Keratinocyte (primary cell): Measurements from ENCODE around the gene AMBRA1. TPM values are rescaled to one million over a fixed set of nuclear protein-coding genes. Genes with fewer than 3 reads are reported as not detected.

Experiments
- DNase-seq: peaks from one replicate; pipeline ENCODE4 v3.0.0-alpha.2; 2011; ENCODE audit warnings: low read depth, missing footprints, low spot score
- FAIRE-seq: peaks from 2 replicates; lab custom pipeline; 2011; peaks lifted over from hg19 to GRCh38; lab: Jason Lieb, UNC
- H2AFZ ChIP-seq: 2 replicates; pipeline ENCODE4 v1.6.0; 2012; ENCODE audit warnings: low read length, control low read depth, inconsistent platforms; ENCODE audit not compliant: control insufficient read depth
- H3K27ac ChIP-seq: 2 replicates; pipeline ENCODE4 v1.5.1; 2011; ENCODE audit warnings: low read length; ENCODE audit not compliant: control insufficient read depth, insufficient read depth
- H3K27me3 ChIP-seq: 3 replicates; pipeline ENCODE4 v1.6.0; 2011; ENCODE audit warnings: low read length; ENCODE audit not compliant: control insufficient read depth, insufficient read depth; ENCODE audit errors: extremely low read depth
- H3K36me3 ChIP-seq, 2 experiments: 2 replicates in 1 of 2; 3 replicates in 1 of 2; pipeline ENCODE4 v1.5.1; 2011; ENCODE audit warnings: low read length in 2 of 2, mild to moderate bottlenecking in 1 of 2; ENCODE audit not compliant: control insufficient read depth in 2 of 2, insufficient read depth in 2 of 2; ENCODE audit errors: extremely low read depth in 1 of 2
- H3K4me1 ChIP-seq: 3 replicates; pipeline ENCODE4 v1.5.1; 2011; ENCODE audit warnings: low read length; ENCODE audit not compliant: control insufficient read depth, insufficient read depth; ENCODE audit errors: extremely low read depth
- H3K4me2 ChIP-seq: 3 replicates; pipeline ENCODE4 v1.6.0; 2011; ENCODE audit warnings: low read depth, low read length; ENCODE audit not compliant: control insufficient read depth, insufficient read depth; ENCODE audit errors: extremely low read depth
- H3K4me3 ChIP-seq, 3 experiments: fragments of 200-600 bp in 1 of 3; sonication (generic) in 1 of 3; 2 replicates in 2 of 3; 3 replicates in 1 of 3; pipeline ENCODE4 v1.5.1; 2011 to 2016; ENCODE audit warnings: low read length in 3 of 3, mild to moderate bottlenecking in 3 of 3, control low read depth in 2 of 3, inconsistent platforms in 1 of 3, low read depth in 1 of 3, mixed read lengths in 1 of 3, mixed run types in 1 of 3, moderate library complexity in 1 of 3; ENCODE audit not compliant: control insufficient read depth in 2 of 3, insufficient read depth in 2 of 3; ENCODE audit errors: extremely low read depth in 1 of 3
- H3K79me2 ChIP-seq: 2 replicates; pipeline ENCODE4 v1.6.0; 2012; ENCODE audit warnings: low read length; ENCODE audit not compliant: control insufficient read depth, insufficient read depth
- H3K9ac ChIP-seq: 3 replicates; pipeline ENCODE4 v1.6.0; 2011; ENCODE audit warnings: low read length; ENCODE audit not compliant: control insufficient read depth, insufficient read depth; ENCODE audit errors: extremely low read depth
- H3K9me1 ChIP-seq: 3 replicates; pipeline ENCODE4 v1.6.0; 2011; ENCODE audit warnings: low read length; ENCODE audit not compliant: control insufficient read depth, insufficient read depth; ENCODE audit errors: extremely low read depth
- H3K9me3 ChIP-seq: 2 replicates; pipeline ENCODE4 v1.5.1; 2012; ENCODE audit warnings: low read depth, low read length; ENCODE audit not compliant: control insufficient read depth
- H4K20me1 ChIP-seq: 3 replicates; pipeline ENCODE4 v1.6.0; 2011; ENCODE audit warnings: low read length; ENCODE audit not compliant: control insufficient read depth, insufficient read depth; ENCODE audit errors: extremely low read depth
- CTCF ChIP-seq, 3 experiments: IDR thresholded peaks in 1 of 3; conservative IDR thresholded peaks in 1 of 3; optimal IDR thresholded peaks in 1 of 3; 2 replicates in 2 of 3; 3 replicates in 1 of 3; pipeline versions ENCODE3 to v1.5.1; 2011; ENCODE audit warnings: low read length in 3 of 3, mild to moderate bottlenecking in 3 of 3, moderate library complexity in 2 of 3, control low read depth in 1 of 3, inconsistent platforms in 1 of 3; ENCODE audit not compliant: insufficient read depth in 2 of 3; ENCODE audit errors: extremely low read depth in 1 of 3
- EZH2 ChIP-seq: IDR thresholded peaks from one replicate; pipeline ENCODE4 v1.6.1; 2012; ENCODE audit warnings: inconsistent platforms, mild to moderate bottlenecking, low read length, moderate library complexity
- dilution Hi-C: fragments of 300-500 bp; cut with MboI; formaldehyde crosslinking; loops from one replicate; pipeline ENCODE4 v1.7.0; 2020; ENCODE audit warnings: low sequenced_read_pairs; ENCODE audit not compliant: extremely low pct_ligation_motif_present
- polyA plus RNA-seq, 5 experiments: library from polyadenylated mRNA; depleted of rRNA in 3 of 5; stranded (reverse) in 3 of 5; stranded (forward) in 1 of 5; unstranded in 1 of 5; fragments of >200 nt; gene quantifications; 1 replicate in 1 of 5; 2 replicates in 3 of 5; 3 replicates in 1 of 5; pipeline versions ENCODE4 v1.2.1 to v1.2.3, GENCODE V29; 2011 to 2012; ENCODE audit warnings: missing spikeins in 2 of 5, low read depth in 1 of 5, low replicate concordance in 1 of 5

The AMBRA1 gene
- polyA plus RNA-seq, 1 donor (not counting 4 experiments of a cell fraction or from before 2014, with no cell fraction given): 10.5 TPM

- no peaks in the 10 kb centered on the region for H3K4me1 ChIP-seq
- H3K9me1 ChIP-seq: no peaks in the 10 kb centered on the region
- H3K27me3 ChIP-seq: no peaks in the 10 kb centered on the region
- H4K20me1 ChIP-seq: peaks cover 5% of the 10 kb centered on the region
- H3K27ac ChIP-seq: no peak overlapping the region
- H3K36me3 ChIP-seq: peaks cover 18 to 26% of the 10 kb centered on the region in 2 experiments
- no peak for FAIRE-seq
- H3K4me3 ChIP-seq: no peak overlapping the region
- DNase-seq: no peak
- dilution Hi-C loops: no loop called here
- TF ChIP-seq EZH2 (no peak), CTCF (optimal IDR thresholded peaks at IDR 0.05 in 1 of 3, IDR thresholded peaks at IDR 0.05 in 1 of 3, conservative IDR thresholded peaks at IDR 0.05 in 1 of 3; ENCODE audit: extremely low read depth in 1 of 3, insufficient read depth in 2 of 3, low read length in 3 of 3) (no peak)
- no peaks in the 10 kb centered on the region for H3K9me3 ChIP-seq
- no peak overlapping the region for H3K9ac ChIP-seq
- H2AFZ ChIP-seq: no peak overlapping the region
- H3K4me2 ChIP-seq: no peak overlapping the region
- peaks cover 22% of the 10 kb centered on the region for H3K79me2 ChIP-seq
These were observed 53.0 kb downstream of the AMBRA1 start for GRCh38 chr11:46540807-46541206.

- no peak overlapping the region for H3K4me3 ChIP-seq
- DNase-seq (no peak), FAIRE-seq (peak; percentile 74)
- dilution Hi-C loops: no loop called here
- no peak for TF ChIP-seq EZH2
- peak; percentile 91 to 99 (median 97) for TF ChIP-seq CTCF (optimal IDR thresholded peaks at IDR 0.05 in 1 of 3, IDR thresholded peaks at IDR 0.05 in 1 of 3, conservative IDR thresholded peaks at IDR 0.05 in 1 of 3; ENCODE audit: extremely low read depth in 1 of 3, insufficient read depth in 2 of 3, low read length in 3 of 3)
- peaks cover 11% of the 10 kb centered on the region for H4K20me1 ChIP-seq
- no peak overlapping the region for H2AFZ ChIP-seq
- no peaks in the 10 kb centered on the region for H3K27me3 ChIP-seq
- H3K27ac ChIP-seq: no peak overlapping the region
- H3K79me2 ChIP-seq: peaks cover 46% of the 10 kb centered on the region
- H3K9me1 ChIP-seq: no peaks in the 10 kb centered on the region
- H3K9ac ChIP-seq: no peak overlapping the region
- H3K4me1 ChIP-seq: no peaks in the 10 kb centered on the region
- no peaks in the 10 kb centered on the region for H3K9me3 ChIP-seq
- H3K4me2 ChIP-seq: no peak overlapping the region
- H3K36me3 ChIP-seq: peaks cover 7 to 11% of the 10 kb centered on the region in 2 experiments
These were observed 56.1 kb downstream of the AMBRA1 start for GRCh38 chr11:46537537-46538295.
